Keratinocyte (primary cell): ENCODE measurements around the gene LRRC3C. TPM values are rescaled to one million over a fixed set of nuclear protein-coding genes. Genes with fewer than 3 reads are reported as not detected.

Experiments used
- DNase-seq: peaks from one replicate; pipeline ENCODE4 v3.0.0-alpha.2; 2011; ENCODE audit warnings: low read depth, missing footprints, low spot score
- FAIRE-seq: peaks from 2 replicates; lab custom pipeline; 2011; peaks lifted over from hg19 to GRCh38; lab: Jason Lieb, UNC
- H2AFZ ChIP-seq: 2 replicates; pipeline ENCODE4 v1.6.0; 2012; ENCODE audit warnings: low read length, control low read depth, inconsistent platforms; ENCODE audit not compliant: control insufficient read depth
- H3K27ac ChIP-seq: 2 replicates; pipeline ENCODE4 v1.5.1; 2011; ENCODE audit warnings: low read length; ENCODE audit not compliant: control insufficient read depth, insufficient read depth
- H3K27me3 ChIP-seq: 3 replicates; pipeline ENCODE4 v1.6.0; 2011; ENCODE audit warnings: low read length; ENCODE audit not compliant: control insufficient read depth, insufficient read depth; ENCODE audit errors: extremely low read depth
- H3K36me3 ChIP-seq, 2 experiments: 2 replicates in 1 of 2; 3 replicates in 1 of 2; pipeline ENCODE4 v1.5.1; 2011; ENCODE audit warnings: low read length in 2 of 2, mild to moderate bottlenecking in 1 of 2; ENCODE audit not compliant: control insufficient read depth in 2 of 2, insufficient read depth in 2 of 2; ENCODE audit errors: extremely low read depth in 1 of 2
- H3K4me1 ChIP-seq: 3 replicates; pipeline ENCODE4 v1.5.1; 2011; ENCODE audit warnings: low read length; ENCODE audit not compliant: control insufficient read depth, insufficient read depth; ENCODE audit errors: extremely low read depth
- H3K4me2 ChIP-seq: 3 replicates; pipeline ENCODE4 v1.6.0; 2011; ENCODE audit warnings: low read depth, low read length; ENCODE audit not compliant: control insufficient read depth, insufficient read depth; ENCODE audit errors: extremely low read depth
- H3K4me3 ChIP-seq, 3 experiments: fragments of 200-600 bp in 1 of 3; sonication (generic) in 1 of 3; 2 replicates in 2 of 3; 3 replicates in 1 of 3; pipeline ENCODE4 v1.5.1; 2011 to 2016; ENCODE audit warnings: low read length in 3 of 3, mild to moderate bottlenecking in 3 of 3, control low read depth in 2 of 3, inconsistent platforms in 1 of 3, low read depth in 1 of 3, mixed read lengths in 1 of 3, mixed run types in 1 of 3, moderate library complexity in 1 of 3; ENCODE audit not compliant: control insufficient read depth in 2 of 3, insufficient read depth in 2 of 3; ENCODE audit errors: extremely low read depth in 1 of 3
- H3K79me2 ChIP-seq: 2 replicates; pipeline ENCODE4 v1.6.0; 2012; ENCODE audit warnings: low read length; ENCODE audit not compliant: control insufficient read depth, insufficient read depth
- H3K9ac ChIP-seq: 3 replicates; pipeline ENCODE4 v1.6.0; 2011; ENCODE audit warnings: low read length; ENCODE audit not compliant: control insufficient read depth, insufficient read depth; ENCODE audit errors: extremely low read depth
- H3K9me1 ChIP-seq: 3 replicates; pipeline ENCODE4 v1.6.0; 2011; ENCODE audit warnings: low read length; ENCODE audit not compliant: control insufficient read depth, insufficient read depth; ENCODE audit errors: extremely low read depth
- H3K9me3 ChIP-seq: 2 replicates; pipeline ENCODE4 v1.5.1; 2012; ENCODE audit warnings: low read depth, low read length; ENCODE audit not compliant: control insufficient read depth
- H4K20me1 ChIP-seq: 3 replicates; pipeline ENCODE4 v1.6.0; 2011; ENCODE audit warnings: low read length; ENCODE audit not compliant: control insufficient read depth, insufficient read depth; ENCODE audit errors: extremely low read depth
- CTCF ChIP-seq, 3 experiments: IDR thresholded peaks in 1 of 3; conservative IDR thresholded peaks in 1 of 3; optimal IDR thresholded peaks in 1 of 3; 2 replicates in 2 of 3; 3 replicates in 1 of 3; pipeline versions ENCODE3 to v1.5.1; 2011; ENCODE audit warnings: low read length in 3 of 3, mild to moderate bottlenecking in 3 of 3, moderate library complexity in 2 of 3, control low read depth in 1 of 3, inconsistent platforms in 1 of 3; ENCODE audit not compliant: insufficient read depth in 2 of 3; ENCODE audit errors: extremely low read depth in 1 of 3
- EZH2 ChIP-seq: IDR thresholded peaks from one replicate; pipeline ENCODE4 v1.6.1; 2012; ENCODE audit warnings: inconsistent platforms, mild to moderate bottlenecking, low read length, moderate library complexity
- dilution Hi-C: fragments of 300-500 bp; cut with MboI; formaldehyde crosslinking; loops from one replicate; pipeline ENCODE4 v1.7.0; 2020; ENCODE audit warnings: low sequenced_read_pairs; ENCODE audit not compliant: extremely low pct_ligation_motif_present
- polyA plus RNA-seq, 5 experiments: library from polyadenylated mRNA; depleted of rRNA in 3 of 5; stranded (reverse) in 3 of 5; stranded (forward) in 1 of 5; unstranded in 1 of 5; fragments of >200 nt; gene quantifications; 1 replicate in 1 of 5; 2 replicates in 3 of 5; 3 replicates in 1 of 5; pipeline versions ENCODE4 v1.2.1 to v1.2.3, GENCODE V29; 2011 to 2012; ENCODE audit warnings: missing spikeins in 2 of 5, low read depth in 1 of 5, low replicate concordance in 1 of 5

Gene LRRC3C
- polyA plus RNA-seq, 1 donor (not counting 4 experiments of a cell fraction or from before 2014, with no cell fraction given): not detected

DNA sequence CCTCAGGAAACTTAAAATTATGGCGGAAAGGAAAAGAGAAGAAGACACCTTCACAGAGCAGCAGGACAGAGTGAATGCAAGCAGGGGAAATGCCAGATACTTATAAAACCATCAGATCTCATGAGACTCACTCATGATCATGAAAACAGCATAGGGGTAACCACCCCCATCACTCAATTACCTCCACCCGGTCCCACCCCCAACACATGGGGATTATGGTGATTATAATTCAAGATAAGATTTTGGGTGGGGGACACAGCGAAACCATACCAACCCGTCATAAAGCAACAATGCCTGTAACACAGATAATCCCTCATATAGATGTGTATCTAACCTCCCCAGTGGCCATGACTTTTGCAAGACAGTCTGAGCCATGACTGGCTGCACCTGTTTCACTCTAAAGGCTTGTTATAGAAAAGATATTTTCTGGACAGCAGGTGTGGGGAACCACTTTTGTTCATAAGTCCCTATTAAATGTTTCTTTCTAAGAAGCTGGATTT is 28.2 kb downstream of the LRRC3C start:
- FAIRE-seq (no peak), DNase-seq (no peak)
- Histone ChIP-seq H3K79me2 (no peaks in the 10 kb centered on the region), H3K36me3 (no peaks in the 10 kb centered on the region), H3K9me3 (no peaks in the 10 kb centered on the region), H3K27me3 (peaks cover 5% of the 10 kb centered on the region), H3K4me3 (no peak overlapping the region), H3K4me2 (no peak overlapping the region), H2AFZ (no peak overlapping the region), H3K27ac (no peak overlapping the region), H3K9me1 (no peaks in the 10 kb centered on the region), H3K9ac (no peak overlapping the region), H4K20me1 (no peaks in the 10 kb centered on the region), H3K4me1 (peaks cover 10% of the 10 kb centered on the region)
- TF ChIP-seq EZH2: no peak
- TF ChIP-seq CTCF (optimal IDR thresholded peaks at IDR 0.05 in 1 of 3, IDR thresholded peaks at IDR 0.05 in 1 of 3, conservative IDR thresholded peaks at IDR 0.05 in 1 of 3; ENCODE audit: extremely low read depth in 1 of 3, insufficient read depth in 2 of 3, low read length in 3 of 3): no peak
- dilution Hi-C loops: no loop called here

DNA sequence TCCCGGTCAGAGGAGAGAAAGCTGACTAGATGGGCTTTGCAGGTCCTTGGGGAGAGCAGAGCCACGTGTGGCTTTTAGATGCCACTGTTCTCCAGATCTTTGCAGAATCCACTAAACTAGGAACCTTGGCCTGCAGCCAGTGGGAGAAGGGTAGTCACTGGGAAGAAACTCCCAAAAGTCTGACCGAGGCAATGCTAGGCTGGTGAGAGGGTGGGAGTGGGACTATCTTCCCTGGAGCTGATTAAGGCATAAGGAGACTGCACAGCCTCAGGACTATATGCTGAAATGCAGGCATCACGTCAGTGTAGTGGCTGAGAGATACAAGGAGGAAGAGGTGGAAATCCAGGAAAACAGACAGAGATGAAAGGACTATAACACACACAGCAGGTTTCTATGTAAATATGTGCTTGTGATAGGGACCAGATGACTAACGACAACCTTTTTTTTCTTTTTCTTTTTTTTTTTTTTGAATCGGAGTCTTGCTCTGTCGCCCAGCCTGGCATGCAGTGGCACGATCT is 33.1 kb downstream of the LRRC3C start:
- Histone ChIP-seq H3K27me3 (no peaks in the 10 kb centered on the region), H4K20me1 (no peaks in the 10 kb centered on the region), H3K36me3 (no peaks in the 10 kb centered on the region), H3K27ac (no peak overlapping the region), H3K4me1 (peaks cover 13% of the 10 kb centered on the region), H2AFZ (no peak overlapping the region), H3K9me1 (no peaks in the 10 kb centered on the region), H3K4me3 (no peak overlapping the region), H3K4me2 (no peak overlapping the region), H3K79me2 (no peaks in the 10 kb centered on the region), H3K9ac (no peak overlapping the region), H3K9me3 (no peaks in the 10 kb centered on the region)
- TF ChIP-seq CTCF (optimal IDR thresholded peaks at IDR 0.05 in 1 of 3, IDR thresholded peaks at IDR 0.05 in 1 of 3, conservative IDR thresholded peaks at IDR 0.05 in 1 of 3; ENCODE audit: extremely low read depth in 1 of 3, insufficient read depth in 2 of 3, low read length in 3 of 3): no peak
- no peak for TF ChIP-seq EZH2
- no peak for DNase-seq
- FAIRE-seq: no peak
- dilution Hi-C loops: no loop called here
